Mesodermal cell (in vitro differentiated cells): ENCODE measurements around the gene ELMO1.

ENCODE experiments used
- H3K27ac ChIP-seq: 2 replicates; pipeline ENCODE4 v1.7.0; 2013; ENCODE audit warnings: mild to moderate bottlenecking, low read depth, low read length, moderate library complexity; ENCODE audit not compliant: severe bottlenecking
- H3K36me3 ChIP-seq: 2 replicates; pipeline ENCODE4 v1.7.1; 2013; ENCODE audit warnings: mild to moderate bottlenecking, low read length, moderate library complexity; ENCODE audit not compliant: control insufficient read depth, insufficient read depth
- H3K4me1 ChIP-seq: one replicate; pipeline ENCODE4 v1.7.1; 2013; ENCODE audit warnings: mild to moderate bottlenecking, low read length; ENCODE audit not compliant: insufficient read depth, control insufficient read depth, poor library complexity, severe bottlenecking
- H3K4me3 ChIP-seq: 2 replicates; pipeline ENCODE4 v1.7.0; 2013; ENCODE audit warnings: low read length, control low read depth, mild to moderate bottlenecking; ENCODE audit not compliant: insufficient read depth, poor library complexity, severe bottlenecking; ENCODE audit errors: extremely low read depth
- H3K9me3 ChIP-seq: 2 replicates; pipeline ENCODE4 v1.7.1; 2013; ENCODE audit warnings: mild to moderate bottlenecking, low read length, moderate library complexity; ENCODE audit not compliant: control insufficient read depth
- WGBS, 2 experiments: methylation state at CpG; one replicate each; pipeline ENCODE4 v1.1.5; 2013; ENCODE audit warnings: missing lambda C conversion rate in 2 of 2; ENCODE audit not compliant: insufficient coverage in 2 of 2; 5-methylcytosine and 5-hydroxymethylcytosine counted together

ELMO1 gene

DNA sequence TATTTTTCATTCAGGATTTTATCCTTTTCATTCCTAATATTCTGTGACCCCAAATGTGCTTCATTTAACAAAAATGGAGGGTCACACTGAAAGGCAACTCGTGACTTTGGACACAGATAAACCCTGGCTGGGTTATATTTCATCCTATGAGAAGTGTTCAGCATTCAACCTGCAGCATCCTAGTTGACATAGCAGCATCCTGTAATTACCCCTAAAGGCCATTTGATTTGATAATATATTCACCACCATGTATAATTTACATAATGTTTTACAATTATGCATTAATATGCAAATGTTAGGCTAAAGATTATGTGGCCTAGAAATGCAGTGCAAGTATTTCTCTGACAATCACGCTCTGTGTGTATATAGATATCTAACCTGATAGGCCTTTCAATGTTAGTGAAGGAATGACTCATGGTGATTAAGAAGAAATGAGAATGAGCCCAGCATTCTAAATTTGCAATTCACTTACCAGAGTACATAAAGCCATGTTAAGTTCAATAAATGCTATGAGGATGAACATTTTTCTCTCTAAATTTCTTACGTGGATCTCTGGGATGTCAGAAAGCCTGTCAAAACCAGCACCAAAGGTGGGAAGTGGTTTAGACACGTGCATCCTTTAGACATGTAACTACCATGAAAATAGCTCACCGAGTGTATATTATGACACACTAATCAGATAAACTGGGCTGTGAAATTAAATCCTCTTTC, 386.7 kb downstream of the ELMO1 start:
- H3K4me3 ChIP-seq, result no peak overlapping the region

DNA sequence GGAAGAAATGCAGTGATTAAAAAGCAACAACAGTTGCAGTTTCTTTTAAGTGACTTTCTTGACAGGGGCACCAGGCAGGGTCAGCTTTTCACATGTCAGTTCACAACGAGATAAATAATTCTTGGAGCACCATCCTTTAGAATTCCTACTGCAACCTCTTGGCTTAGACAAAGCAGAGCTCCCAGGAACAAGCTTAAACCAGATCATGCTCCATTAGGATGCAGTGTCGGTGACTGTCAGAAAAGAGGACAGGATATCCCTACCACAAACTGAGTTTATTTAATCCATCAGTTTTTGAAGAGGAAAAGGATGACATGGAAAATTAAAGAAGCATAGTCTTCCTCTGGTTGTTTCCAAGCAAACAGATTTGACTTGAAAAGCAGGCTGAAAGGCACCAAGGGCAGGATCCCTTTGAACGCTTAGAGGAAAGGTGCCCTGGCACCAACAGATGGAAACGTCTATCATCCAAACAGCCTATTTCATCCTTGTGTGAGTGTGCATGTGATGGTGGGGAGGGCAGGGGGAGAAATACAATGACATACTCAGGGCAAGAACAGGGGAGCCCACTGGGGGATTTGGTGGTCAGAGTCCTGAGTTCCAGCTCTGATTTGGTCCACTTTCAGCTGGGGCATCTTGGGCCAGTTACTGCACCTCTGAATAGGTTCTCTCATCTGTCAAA, 392.3 kb downstream of the ELMO1 start:
- H3K36me3 ChIP-seq, result no peaks in the 10 kb centered on the region
- no peak overlapping the region for H3K4me3 ChIP-seq
- H3K9me3 ChIP-seq, result no peaks in the 10 kb centered on the region
- H3K27ac ChIP-seq, result no peak overlapping the region
- 83 to 86% methylated on average over 1 to 2 of the region's 4 CpGs for WGBS, 2 experiments
- no peaks in the 10 kb centered on the region for H3K4me1 ChIP-seq

More for the DNA sequence above, 386.7 kb downstream of the ELMO1 start:
- Histone ChIP-seq H3K36me3 (no peaks in the 10 kb centered on the region), H3K9me3 (no peaks in the 10 kb centered on the region), H3K4me1 (no peaks in the 10 kb centered on the region), H3K27ac (no peak overlapping the region)
- WGBS, 2 experiments, result 87 to 100% methylated on average over 2 to 4 of the region's 5 CpGs

DNA sequence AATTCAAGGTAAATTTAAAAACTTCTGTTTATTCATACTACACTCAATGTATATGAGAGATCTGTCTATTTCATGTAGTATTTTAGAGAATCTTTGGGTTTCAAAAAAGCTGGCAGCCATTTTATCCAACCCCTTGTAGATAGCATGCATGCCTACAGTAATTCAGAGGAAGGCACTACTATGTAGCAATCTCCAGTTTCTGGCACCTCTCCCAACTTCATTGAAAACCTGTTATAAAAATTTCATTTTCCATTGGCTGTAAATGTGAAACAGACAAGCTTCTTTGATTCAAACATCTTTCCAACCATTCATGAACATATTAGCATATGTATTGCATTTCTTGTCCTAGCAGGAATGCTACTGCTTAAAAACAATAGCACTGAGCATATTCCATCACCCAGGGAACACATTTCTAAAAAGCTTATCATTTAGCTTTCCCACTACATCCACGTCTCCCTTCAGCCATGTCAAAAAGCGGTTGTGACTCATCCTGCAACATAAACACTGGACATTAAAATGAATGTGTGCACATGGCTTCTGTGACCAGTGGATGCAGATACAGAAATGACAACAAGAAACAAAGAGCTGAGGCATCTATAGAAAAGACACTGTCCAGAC, 393.9 kb downstream of the ELMO1 start:
- no peaks in the 10 kb centered on the region for H3K9me3 ChIP-seq
- H3K36me3 ChIP-seq, result no peaks in the 10 kb centered on the region
- H3K4me3 ChIP-seq, result no peak overlapping the region
- H3K4me1 ChIP-seq, result no peaks in the 10 kb centered on the region
- 80 to 94% methylated on average over 1 to 2 of the region's 2 CpGs for WGBS, 2 experiments
- no peak overlapping the region for H3K27ac ChIP-seq

DNA sequence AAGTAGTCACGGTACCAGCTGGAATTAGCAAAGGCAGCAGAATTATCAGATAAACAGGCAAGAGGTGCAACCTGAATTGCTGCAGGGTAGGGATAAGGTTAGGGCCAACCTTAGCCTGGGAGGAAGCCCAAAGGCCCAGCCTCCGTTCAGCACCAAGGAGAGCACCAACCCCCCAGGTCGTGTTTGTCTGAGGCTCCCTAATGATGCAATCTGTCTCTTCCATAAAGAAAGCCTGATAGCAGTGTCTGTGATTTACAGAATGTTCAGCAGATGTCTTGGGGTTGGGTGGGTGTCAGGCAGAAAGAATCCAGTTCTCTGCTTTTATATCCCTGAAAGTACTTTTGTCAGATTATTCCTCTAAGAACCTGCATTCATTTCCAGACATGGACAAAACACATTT, 396.0 kb downstream of the ELMO1 start:
- H3K4me1 ChIP-seq, result no peaks in the 10 kb centered on the region

DNA sequence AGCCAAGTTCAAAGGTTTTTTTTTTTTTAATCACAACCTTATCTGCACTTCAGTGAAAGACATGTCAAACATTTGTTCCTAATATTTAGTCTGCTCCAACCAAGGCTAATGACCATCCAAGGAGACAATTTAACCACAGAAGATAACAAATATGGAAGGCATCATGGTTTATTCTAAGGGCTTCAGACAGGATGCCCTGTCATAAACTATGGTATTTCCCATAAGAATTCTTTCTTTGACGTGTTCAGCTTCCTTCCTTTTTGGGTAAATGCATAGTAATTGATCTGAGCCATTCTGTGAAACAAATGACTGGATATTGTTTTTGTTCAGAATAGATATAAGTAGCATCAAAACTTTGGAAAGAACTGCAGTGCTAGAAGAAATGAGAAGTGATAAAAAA, 397.9 kb downstream of the ELMO1 start:
- Histone ChIP-seq H3K4me3 (no peak overlapping the region), H3K9me3 (no peaks in the 10 kb centered on the region), H3K27ac (no peak overlapping the region), H3K4me1 (no peaks in the 10 kb centered on the region), H3K36me3 (no peaks in the 10 kb centered on the region)
- 100% methylated on average over 1 of the region's 1 CpG; no CpG with 5 or more reads in 1 of the 2 experiments for WGBS, 2 experiments

More for the DNA sequence above, 396.0 kb downstream of the ELMO1 start:
- H3K27ac ChIP-seq, result no peak overlapping the region
- H3K9me3 ChIP-seq, result no peaks in the 10 kb centered on the region
- H3K4me3 ChIP-seq, result no peak overlapping the region
- WGBS, 2 experiments, result 44 to 100% methylated on average over 1 to 3 of the region's 3 CpGs
- H3K36me3 ChIP-seq, result no peaks in the 10 kb centered on the region

DNA sequence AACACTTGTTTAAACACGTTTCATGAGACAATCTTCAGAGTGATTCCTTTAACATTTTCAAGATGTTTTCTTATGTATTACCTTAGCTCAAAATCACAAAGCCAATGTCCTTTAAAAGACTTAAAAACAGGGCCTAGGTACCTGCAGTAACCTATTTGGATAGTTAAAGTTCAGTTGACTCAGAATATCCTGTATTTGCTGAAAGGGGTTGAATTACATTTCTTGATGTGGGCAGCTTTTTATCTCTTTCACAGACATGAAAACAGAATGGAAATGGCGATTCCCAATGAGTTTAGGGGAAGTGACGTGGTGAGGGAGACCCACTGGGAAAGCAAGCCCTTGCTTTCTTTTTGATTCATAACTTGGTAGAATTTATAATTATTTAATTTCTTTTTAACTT, 400.0 kb downstream of the ELMO1 start:
- Histone ChIP-seq H3K4me1 (no peaks in the 10 kb centered on the region), H3K27ac (no peak overlapping the region), H3K4me3 (no peak overlapping the region), H3K9me3 (no peaks in the 10 kb centered on the region), H3K36me3 (no peaks in the 10 kb centered on the region)
- WGBS, 2 experiments, result 100% methylated on average over 1 of the region's 3 CpGs; no CpG with 5 or more reads in 1 of the 2 experiments

DNA sequence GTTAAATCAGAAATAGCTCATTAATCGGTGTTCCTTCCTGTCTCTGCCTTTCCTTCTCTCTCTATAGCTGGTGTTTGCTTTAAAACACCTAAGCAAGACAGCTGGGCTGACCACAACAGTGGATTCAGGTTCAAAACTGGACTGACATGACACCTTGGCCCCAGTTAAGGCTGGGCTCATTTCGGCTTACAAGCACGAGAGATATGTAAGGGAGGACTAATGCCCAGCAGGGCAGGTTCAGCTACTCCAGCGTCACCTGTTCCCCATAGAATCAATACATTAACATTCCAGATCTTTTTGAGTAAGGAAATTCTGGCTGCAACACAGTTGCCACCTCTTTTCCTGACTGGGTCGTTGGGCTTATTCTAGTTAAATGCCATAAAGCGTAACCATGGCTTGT, 401.4 kb downstream of the ELMO1 start:
- 100% methylated on average over 1 of the region's 6 CpGs for WGBS, 2 experiments
- Histone ChIP-seq H3K4me3 (no peak overlapping the region), H3K9me3 (no peaks in the 10 kb centered on the region), H3K27ac (no peak overlapping the region), H3K4me1 (no peaks in the 10 kb centered on the region), H3K36me3 (no peaks in the 10 kb centered on the region)

DNA sequence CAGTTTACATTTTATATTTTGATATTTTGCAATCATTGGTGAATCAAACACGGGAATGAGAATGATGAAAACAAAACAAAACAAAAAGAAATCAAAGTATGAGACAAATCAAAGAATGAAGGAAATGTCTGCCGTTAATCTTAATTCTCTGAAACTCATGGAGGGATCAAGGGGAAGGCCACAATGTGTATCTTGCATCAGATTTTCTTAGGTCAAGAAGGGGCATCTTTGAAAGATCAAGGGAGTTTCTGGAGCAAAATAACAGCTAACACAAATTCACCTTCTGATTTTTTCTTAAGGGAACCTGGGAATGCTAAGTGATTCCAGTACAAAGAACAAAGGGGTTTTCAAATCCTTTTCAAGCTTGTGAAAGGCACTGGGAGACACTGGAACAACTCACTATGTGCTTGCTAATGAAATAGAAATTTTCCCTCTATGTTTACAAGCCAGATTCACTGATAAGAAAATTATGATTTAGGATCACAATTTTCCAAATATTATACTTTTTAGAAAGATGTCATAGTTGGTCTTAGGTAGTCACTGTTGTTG, 402.1 kb downstream of the ELMO1 start:
- no peaks in the 10 kb centered on the region for H3K4me1 ChIP-seq
- no peaks in the 10 kb centered on the region for H3K36me3 ChIP-seq
- WGBS, 2 experiments, result 90 to 100% methylated on average over 1 of the region's 2 CpGs
- H3K9me3 ChIP-seq, result no peaks in the 10 kb centered on the region
- no peak overlapping the region for H3K4me3 ChIP-seq
- H3K27ac ChIP-seq, result no peak overlapping the region

DNA sequence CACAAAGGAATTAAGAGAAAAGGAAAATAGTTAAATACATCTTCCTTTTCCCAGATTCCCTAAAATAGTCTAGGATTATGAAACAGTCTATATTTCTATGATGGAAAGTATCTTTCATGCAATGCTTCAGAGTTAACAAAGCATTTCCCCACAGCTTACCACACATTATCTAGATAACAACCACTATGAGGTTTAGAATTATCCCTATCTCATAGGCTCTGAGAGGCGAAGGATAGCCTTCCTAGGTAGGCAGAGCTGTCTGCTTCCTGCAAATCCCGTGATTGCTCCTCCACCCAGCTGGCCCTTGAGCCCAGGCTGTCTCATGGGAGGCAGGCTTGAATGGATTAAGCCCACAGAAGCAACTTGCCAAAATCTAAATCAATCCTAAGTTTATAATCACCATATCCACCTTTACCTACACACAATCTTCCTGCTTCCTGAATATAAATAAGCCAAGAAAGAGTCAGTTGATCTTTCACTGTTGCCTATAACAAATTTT, 402.9 kb downstream of the ELMO1 start:
- no peak overlapping the region for H3K27ac ChIP-seq
- H3K36me3 ChIP-seq, result no peaks in the 10 kb centered on the region
- H3K4me3 ChIP-seq, result no peak overlapping the region
- WGBS, 2 experiments, result 68 to 72% methylated on average over 2 of the region's 2 CpGs
- no peaks in the 10 kb centered on the region for H3K4me1 ChIP-seq
- H3K9me3 ChIP-seq, result no peaks in the 10 kb centered on the region

DNA sequence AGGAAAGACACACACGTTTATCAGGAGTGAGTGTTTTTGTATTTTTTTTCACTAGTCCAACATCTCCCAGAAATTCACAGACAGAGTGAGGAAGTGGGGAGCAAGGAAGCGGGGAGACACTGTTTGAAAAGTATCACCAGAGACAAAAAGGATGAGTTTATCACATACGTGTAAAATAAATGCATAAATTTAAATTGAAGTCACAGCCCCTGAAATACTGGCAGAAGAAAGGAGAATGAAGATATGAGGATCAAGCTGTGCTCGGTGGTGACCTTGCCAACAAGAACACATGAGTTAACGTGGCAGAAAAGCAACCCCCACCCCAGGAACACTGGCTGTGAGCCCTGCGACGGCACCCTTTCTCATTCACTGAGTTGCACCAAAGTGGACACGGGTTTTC, 407.2 kb downstream of the ELMO1 start:
- Histone ChIP-seq H3K27ac (no peak overlapping the region), H3K4me1 (no peaks in the 10 kb centered on the region), H3K9me3 (no peaks in the 10 kb centered on the region), H3K36me3 (no peaks in the 10 kb centered on the region), H3K4me3 (no peak overlapping the region)
- 93 to 98% methylated on average over 3 to 5 of the region's 8 CpGs for WGBS, 2 experiments
